HepG2 (cell line): ENCODE data around the gene ITIH3. TPM values are rescaled to one million over a fixed set of nuclear protein-coding genes. Genes with fewer than 3 reads are reported as not detected.
A peak's percentile ranks its signal among the peaks of the same experiment; 100 is the strongest.

Experiments used
- ARNT2 ChIP-seq: sonication (generic); formaldehyde crosslinking; IDR thresholded peaks from 2 replicates; pipeline ENCODE4 v1.8.0; 2022; ENCODE audit warnings: mild to moderate bottlenecking, low read depth, missing genetic modification reagents, moderate library complexity
- CBX5 ChIP-seq: sonication (generic); formaldehyde crosslinking; IDR thresholded peaks from 2 replicates; pipeline ENCODE4 v1.4.0; 2020; ENCODE audit warnings: missing genetic modification reagents, borderline replicate concordance
- DPF2 ChIP-seq: sonication (generic); formaldehyde crosslinking; IDR thresholded peaks from 2 replicates; pipeline ENCODE4 v1.4.0; 2020; ENCODE audit warnings: mild to moderate bottlenecking, low read depth, missing genetic modification reagents, borderline replicate concordance
- EEA1 ChIP-seq: sonication (generic); formaldehyde crosslinking; IDR thresholded peaks from 2 replicates; pipeline ENCODE4 v1.5.1; 2020; ENCODE audit warnings: mild to moderate bottlenecking, missing genetic modification reagents, borderline replicate concordance
- MNT ChIP-seq: fragments of 450-650 bp; IDR thresholded peaks from 2 replicates; pipeline ENCODE4 v1.6.1; 2016
- NFYC ChIP-seq: IDR thresholded peaks from 2 replicates; pipeline ENCODE4 v1.6.1; 2016; ENCODE audit warnings: missing genetic modification reagents, missing compliant biosample characterization
- NONO ChIP-seq, 2 experiments: fragments of 450-650 bp in 1 of 2; sonication (generic) in 1 of 2; formaldehyde crosslinking in 1 of 2; IDR thresholded peaks in 1 of 2; conservative IDR thresholded peaks in 1 of 2; 2 replicates each; pipeline versions ENCODE4 v1.6.1 to v1.8.0; 2017 to 2022; ENCODE audit warnings: mild to moderate bottlenecking in 1 of 2, missing genetic modification reagents in 1 of 2, moderate library complexity in 1 of 2
- PAX8 ChIP-seq: sonication (generic); formaldehyde crosslinking; IDR thresholded peaks from 2 replicates; pipeline ENCODE4 v1.8.0; 2022; ENCODE audit warnings: mild to moderate bottlenecking, missing genetic modification reagents, borderline replicate concordance
- SIN3B ChIP-seq: fragments of 150-350 bp; IDR thresholded peaks from 2 replicates; pipeline ENCODE4 v1.6.1; 2014; ENCODE audit warnings: low read length
- TEAD2 ChIP-seq: sonication (generic); formaldehyde crosslinking; IDR thresholded peaks from 2 replicates; pipeline ENCODE4 v1.9.0; 2021; ENCODE audit warnings: missing genetic modification reagents
- TMF1 ChIP-seq: sonication (generic); formaldehyde crosslinking; IDR thresholded peaks from 2 replicates; pipeline ENCODE4 v1.8.1; 2022; ENCODE audit warnings: low read depth, missing genetic modification reagents
- ZBTB7A ChIP-seq: sonication (generic); formaldehyde crosslinking; IDR thresholded peaks from 2 replicates; pipeline ENCODE4 v1.8.0; 2022; ENCODE audit warnings: mild to moderate bottlenecking, missing genetic modification reagents
- ZFX ChIP-seq: sonication (generic); formaldehyde crosslinking; IDR thresholded peaks from 2 replicates; pipeline ENCODE4 v1.4.0; 2020; ENCODE audit warnings: mild to moderate bottlenecking, low read depth, missing genetic modification reagents, moderate library complexity
- ZNF224 ChIP-seq: sonication (generic); formaldehyde crosslinking; IDR thresholded peaks from 2 replicates; pipeline ENCODE4 v1.5.0; 2020; ENCODE audit warnings: mild to moderate bottlenecking, missing genetic modification reagents
- ZNF280D ChIP-seq: sonication (generic); formaldehyde crosslinking; IDR thresholded peaks from 2 replicates; pipeline ENCODE4 v1.5.1; 2020; ENCODE audit warnings: mild to moderate bottlenecking, missing genetic modification reagents
- ZNF570 ChIP-seq: sonication (generic); formaldehyde crosslinking; IDR thresholded peaks from 2 replicates; pipeline ENCODE4 v1.4.0; 2020; ENCODE audit warnings: mild to moderate bottlenecking, missing genetic modification reagents, borderline replicate concordance
- ZNF615 ChIP-seq: sonication (generic); formaldehyde crosslinking; IDR thresholded peaks from 2 replicates; pipeline ENCODE4 v1.5.0; 2020; ENCODE audit warnings: mild to moderate bottlenecking, missing genetic modification reagents, borderline replicate concordance
- polyA plus RNA-seq, 8 experiments: library from polyadenylated mRNA; depleted of rRNA in 3 of 8; stranded (reverse) in 7 of 8; unstranded in 1 of 8; fragments of >200 nt; fragmentation: Illumina TruSeq in 4 of 8; extraction: Trizol in 4 of 8; gene quantifications; 2 replicates each; pipeline versions ENCODE4 v1.2.1 to v1.2.3, GENCODE V29; 2011 to 2016; ENCODE audit warnings: low read depth in 4 of 8, missing spikeins in 1 of 8, mixed read lengths in 1 of 8; ENCODE audit not compliant: insufficient read depth in 1 of 8
- total RNA-seq, 5 experiments: library from RNA; depleted of rRNA; stranded (reverse); fragments of >200 nt; fragmentation: Illumina TruSeq; extraction: Trizol; gene quantifications; 2 replicates each; pipeline ENCODE4 v1.2.3, GENCODE V29; 2016; ENCODE audit warnings: low read depth in 1 of 5
- TF ChIP-seq, protein P1 (sequence below): sonication (generic); formaldehyde crosslinking; IDR thresholded peaks from 2 replicates; pipeline ENCODE4 v1.4.0; 2020; ENCODE audit warnings: missing genetic modification reagents
- TF ChIP-seq, protein P2 (sequence below): sonication (generic); formaldehyde crosslinking; IDR thresholded peaks from 2 replicates; pipeline ENCODE4 v1.8.1; 2023; ENCODE audit warnings: mild to moderate bottlenecking, inconsistent platforms, moderate library complexity, missing genetic modification reagents, borderline replicate concordance

ITIH3 gene
- total and polyA plus RNA-seq, 2 of the 13 experiments (the other 11 are each of a cell fraction or from before 2014, with no cell fraction given) = 105 to 632 TPM

DNA sequence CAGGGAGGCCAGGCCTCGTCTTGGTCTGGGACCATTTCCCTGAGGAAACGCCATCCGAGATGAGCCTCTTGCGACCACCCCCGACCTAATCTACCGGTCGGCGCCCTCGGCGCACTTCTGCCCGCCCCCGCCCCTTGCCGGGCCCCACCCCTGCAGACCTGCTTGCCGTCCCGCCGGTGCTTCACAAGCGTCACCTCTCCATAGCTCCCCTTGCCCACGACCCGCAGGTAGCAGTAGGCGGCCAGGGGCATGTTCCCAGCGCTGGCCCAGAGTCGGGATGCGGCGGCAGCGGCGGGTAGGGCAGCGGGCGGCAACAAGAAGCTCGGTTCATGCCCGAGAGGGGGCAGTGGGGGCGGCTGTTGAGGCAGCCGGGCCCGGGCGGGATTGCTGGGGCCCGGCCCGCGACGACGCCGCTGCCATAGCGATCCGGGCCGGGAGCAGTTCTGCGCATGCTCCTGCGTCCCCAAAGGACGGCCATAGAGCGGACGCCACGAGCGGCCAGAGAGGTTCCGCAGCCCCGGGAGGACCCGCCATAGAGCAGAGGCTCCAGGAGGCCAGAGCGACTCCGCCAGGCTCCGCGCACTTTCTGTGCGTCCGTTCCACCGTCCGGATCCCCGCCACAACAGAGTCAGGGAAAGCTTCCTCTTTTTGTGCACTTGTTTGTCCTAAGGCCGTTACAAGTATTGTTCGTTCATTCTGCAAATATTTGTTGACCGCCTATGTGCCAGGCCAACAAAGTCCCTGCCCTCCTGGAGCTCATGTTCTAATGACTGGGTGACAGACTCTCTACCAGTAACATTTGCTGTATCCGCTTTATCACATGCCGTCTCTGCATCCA lies 23.9 kb upstream of the ITIH3 start, which contains the start of gene NEK4 (continued):
- TF ChIP-seq, protein P1, sequence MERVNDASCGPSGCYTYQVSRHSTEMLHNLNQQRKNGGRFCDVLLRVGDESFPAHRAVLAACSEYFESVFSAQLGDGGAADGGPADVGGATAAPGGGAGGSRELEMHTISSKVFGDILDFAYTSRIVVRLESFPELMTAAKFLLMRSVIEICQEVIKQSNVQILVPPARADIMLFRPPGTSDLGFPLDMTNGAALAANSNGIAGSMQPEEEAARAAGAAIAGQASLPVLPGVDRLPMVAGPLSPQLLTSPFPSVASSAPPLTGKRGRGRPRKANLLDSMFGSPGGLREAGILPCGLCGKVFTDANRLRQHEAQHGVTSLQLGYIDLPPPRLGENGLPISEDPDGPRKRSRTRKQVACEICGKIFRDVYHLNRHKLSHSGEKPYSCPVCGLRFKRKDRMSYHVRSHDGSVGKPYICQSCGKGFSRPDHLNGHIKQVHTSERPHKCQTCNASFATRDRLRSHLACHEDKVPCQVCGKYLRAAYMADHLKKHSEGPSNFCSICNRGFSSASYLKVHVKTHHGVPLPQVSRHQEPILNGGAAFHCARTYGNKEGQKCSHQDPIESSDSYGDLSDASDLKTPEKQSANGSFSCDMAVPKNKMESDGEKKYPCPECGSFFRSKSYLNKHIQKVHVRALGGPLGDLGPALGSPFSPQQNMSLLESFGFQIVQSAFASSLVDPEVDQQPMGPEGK (CRISPR knock-in tag) = peak; percentile 67
- TF ChIP-seq CBX5 (CRISPR knock-in tag) (peak; percentile 57; the same call in 1 of the 2 replicates), ZFX (CRISPR knock-in tag) (peak; percentile 90), ZBTB7A (no peak; the same call in 1 of the 2 replicates), DPF2 (CRISPR knock-in tag) (no peak), ARNT2 (CRISPR knock-in tag) (0 out of 2 replicates have a peak, but pooled peaks have one; percentile 69), PAX8 (CRISPR knock-in tag) (no peak), ZNF280D (no peak), NFYC (no peak), ZNF570 (no peak), ZNF615 (CRISPR knock-in tag) (no peak), NONO (IDR thresholded peaks at IDR 0.05) (no peak), NONO (CRISPR knock-in tag; conservative IDR thresholded peaks at IDR 0.05) (peak; percentile 83), TEAD2 (CRISPR knock-in tag) (no peak), MNT (0 out of 2 replicates have a peak, but pooled peaks have one; percentile 29), EEA1 (CRISPR knock-in tag) (no peak), TMF1 (CRISPR knock-in tag) (peak; percentile 80; the same call in 1 of the 2 replicates), ZNF224 (CRISPR knock-in tag) (no peak), SIN3B (no peak)
- TF ChIP-seq, protein P2, sequence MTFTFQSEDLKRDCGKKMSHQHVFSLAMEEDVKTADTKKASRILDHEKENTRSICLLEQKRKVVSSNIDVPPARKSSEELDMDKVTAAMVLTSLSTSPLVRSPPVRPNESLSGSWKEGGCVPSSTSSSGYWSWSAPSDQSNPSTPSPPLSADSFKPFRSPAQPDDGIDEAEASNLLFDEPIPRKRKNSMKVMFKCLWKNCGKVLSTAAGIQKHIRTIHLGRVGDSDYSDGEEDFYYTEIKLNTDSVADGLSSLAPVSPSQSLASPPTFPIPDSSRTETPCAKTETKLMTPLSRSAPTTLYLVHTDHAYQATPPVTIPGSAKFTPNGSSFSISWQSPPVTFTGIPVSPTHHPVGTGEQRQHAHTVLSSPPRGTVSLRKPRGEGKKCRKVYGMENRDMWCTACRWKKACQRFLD (CRISPR knock-in tag) = peak; percentile 51; the same call in 1 of the 2 replicates
